GM19023 (cell line): Measurements from ENCODE around the gene RGS9BP.
"Not testable (repeated sequence)": the region's sequence is repeated elsewhere in the genome, so short reads cannot be mapped to it uniquely, and the experiment has no call there.

Experiments
- ATAC-seq: cut with Tn5 transposase; IDR thresholded peaks from one replicate; pipeline ENCODE4 v1.9.1; 2021; ENCODE audit warnings: mild to moderate bottlenecking, moderate library complexity; ENCODE audit not compliant: unreplicated experiment

RGS9BP gene

GRCh38 chr19:32694851-32695250 is 19.2 kb downstream of the RGS9BP start:
- ATAC-seq, result not testable (repeated sequence)

GRCh38 chr19:32695506-32695905 is 19.9 kb downstream of the RGS9BP start:
- not testable (repeated sequence) for ATAC-seq

GRCh38 chr19:32696771-32697170 is 21.1 kb downstream of the RGS9BP start:
- not testable (repeated sequence) for ATAC-seq

GRCh38 chr19:32700129-32700528 is 24.5 kb downstream of the RGS9BP start:
- ATAC-seq, result not testable (repeated sequence)

GRCh38 chr19:32702010-32702409 is 26.4 kb downstream of the RGS9BP start:
- ATAC-seq, result no peak

- ATAC-seq, result not testable (repeated sequence)
Observed at GRCh38 chr19:32704006-32704405, 28.4 kb downstream of the RGS9BP start.

GRCh38 chr19:32708457-32708856 is 32.8 kb downstream of the RGS9BP start:
- ATAC-seq, result no peak

GRCh38 chr19:32709032-32709431 is 33.4 kb downstream of the RGS9BP start:
- no peak for ATAC-seq

- no peak for ATAC-seq
Observed at GRCh38 chr19:32711747-32712146, 36.1 kb downstream of the RGS9BP start.

GRCh38 chr19:32716203-32716602 is 40.6 kb downstream of the RGS9BP start:
- ATAC-seq, result not testable (repeated sequence)

- ATAC-seq, result no peak
Observed at GRCh38 chr19:32717496-32717895, 41.8 kb downstream of the RGS9BP start.

GRCh38 chr19:32718286-32718685 is 42.6 kb downstream of the RGS9BP start:
- ATAC-seq, result no peak

GRCh38 chr19:32719611-32720059 is 44.0 kb downstream of the RGS9BP start, which contains the start of gene TDRD12:
Gene TDRD12 (plus strand): TSS chr19:32719767. CDS start chr19:32720073, 306 bp downstream.
- no peak for ATAC-seq

- no peak for ATAC-seq
Observed at GRCh38 chr19:32720216-32720935, 44.7 kb downstream of the RGS9BP start.

GRCh38 chr19:32720936-32721250 is 45.2 kb downstream of the RGS9BP start:
- ATAC-seq, result no peak
